Inflammatory macrophage treated with lipopolysaccharide for 4 hours (primary cell): ENCODE measurements around the gene BRF1.

Source experiments
- DNase-seq: peaks from one replicate; pipeline ENCODE4 v3.0.0-alpha.2; 2020

Gene BRF1

DNA sequence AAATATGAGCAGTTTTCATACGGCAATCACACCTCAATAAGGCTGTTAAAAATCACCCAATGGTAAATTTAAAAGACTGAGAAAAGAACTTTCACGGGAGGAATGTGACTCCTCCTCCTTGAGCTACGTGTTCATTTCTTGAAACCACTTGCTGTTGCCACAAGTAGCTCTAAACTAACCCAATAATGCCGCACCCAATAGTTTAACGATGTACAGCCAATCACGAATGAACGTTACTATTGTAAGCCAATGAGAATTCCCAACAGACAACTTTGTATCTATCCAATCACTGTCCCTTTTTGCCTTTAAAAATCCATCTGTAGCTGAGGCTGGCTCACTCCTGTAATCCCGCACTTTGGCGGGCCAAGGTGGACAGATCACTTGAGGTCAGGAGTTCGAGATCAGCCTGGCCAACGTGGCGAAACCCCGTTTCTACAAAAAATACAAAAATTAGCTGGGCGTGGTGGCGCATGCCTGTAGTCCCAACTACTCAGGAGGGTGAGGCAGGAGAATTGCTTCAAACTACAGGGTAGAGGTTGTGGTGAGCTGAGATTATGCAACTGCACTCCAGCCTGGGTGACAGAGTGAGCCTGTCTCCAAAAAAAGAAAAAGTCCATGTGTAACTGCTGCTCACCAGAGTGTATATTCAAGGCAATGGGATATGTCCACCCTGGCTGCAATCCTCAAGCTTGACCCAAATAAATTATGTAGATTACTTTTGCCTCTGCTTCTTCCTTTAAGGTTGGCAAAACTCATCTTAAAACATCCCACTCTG, 76.8 kb downstream of the BRF1 start:
- DNase-seq = no peak

DNA sequence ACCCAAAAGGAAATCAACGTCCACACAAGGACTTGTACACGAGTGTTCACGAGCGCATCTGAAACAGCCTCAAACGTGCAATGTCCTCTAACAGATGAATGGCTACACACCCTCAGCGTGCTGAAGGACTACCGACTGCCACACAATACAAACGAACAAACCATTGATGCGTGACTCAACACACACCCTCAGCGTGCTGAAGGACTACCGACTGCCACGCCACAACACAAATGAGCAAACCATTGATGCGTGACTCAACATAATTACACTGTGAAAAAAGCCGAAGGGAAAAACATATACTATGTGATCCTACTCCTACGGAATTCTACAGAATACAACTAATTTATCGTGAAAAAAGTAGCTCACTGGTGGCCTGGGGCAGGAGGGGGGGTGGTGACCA, 77.5 kb downstream of the BRF1 start:
- no peak for DNase-seq

DNA sequence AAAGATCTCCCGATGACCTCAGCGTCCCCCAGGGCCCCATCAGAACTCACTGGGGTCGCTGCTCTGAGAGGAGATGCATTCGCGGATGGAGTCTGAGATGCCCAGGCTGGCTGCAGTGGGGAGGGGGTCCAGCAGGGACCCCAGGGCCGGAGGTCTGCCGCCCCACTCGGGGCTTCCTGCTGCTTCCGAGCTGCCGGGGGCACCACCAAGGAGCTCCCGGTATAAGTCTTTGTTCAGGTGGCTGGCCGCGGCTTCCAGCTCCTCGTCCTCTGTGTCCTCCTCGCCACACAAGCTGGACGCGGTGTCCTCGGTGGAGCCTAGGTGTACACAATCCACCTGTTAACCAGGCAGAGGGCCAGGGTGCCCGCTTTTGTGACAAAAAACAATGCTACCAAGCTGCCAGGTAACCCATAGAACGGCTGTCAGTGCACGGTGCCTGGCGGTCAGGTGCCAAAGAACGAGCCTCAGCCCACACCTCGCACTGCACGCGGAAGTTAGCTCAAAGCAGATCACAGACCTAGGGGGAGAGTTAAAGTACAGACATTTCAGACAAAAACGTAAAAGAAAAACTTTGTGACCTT, 79.1 kb downstream of the BRF1 start:
- no peak for DNase-seq

DNA sequence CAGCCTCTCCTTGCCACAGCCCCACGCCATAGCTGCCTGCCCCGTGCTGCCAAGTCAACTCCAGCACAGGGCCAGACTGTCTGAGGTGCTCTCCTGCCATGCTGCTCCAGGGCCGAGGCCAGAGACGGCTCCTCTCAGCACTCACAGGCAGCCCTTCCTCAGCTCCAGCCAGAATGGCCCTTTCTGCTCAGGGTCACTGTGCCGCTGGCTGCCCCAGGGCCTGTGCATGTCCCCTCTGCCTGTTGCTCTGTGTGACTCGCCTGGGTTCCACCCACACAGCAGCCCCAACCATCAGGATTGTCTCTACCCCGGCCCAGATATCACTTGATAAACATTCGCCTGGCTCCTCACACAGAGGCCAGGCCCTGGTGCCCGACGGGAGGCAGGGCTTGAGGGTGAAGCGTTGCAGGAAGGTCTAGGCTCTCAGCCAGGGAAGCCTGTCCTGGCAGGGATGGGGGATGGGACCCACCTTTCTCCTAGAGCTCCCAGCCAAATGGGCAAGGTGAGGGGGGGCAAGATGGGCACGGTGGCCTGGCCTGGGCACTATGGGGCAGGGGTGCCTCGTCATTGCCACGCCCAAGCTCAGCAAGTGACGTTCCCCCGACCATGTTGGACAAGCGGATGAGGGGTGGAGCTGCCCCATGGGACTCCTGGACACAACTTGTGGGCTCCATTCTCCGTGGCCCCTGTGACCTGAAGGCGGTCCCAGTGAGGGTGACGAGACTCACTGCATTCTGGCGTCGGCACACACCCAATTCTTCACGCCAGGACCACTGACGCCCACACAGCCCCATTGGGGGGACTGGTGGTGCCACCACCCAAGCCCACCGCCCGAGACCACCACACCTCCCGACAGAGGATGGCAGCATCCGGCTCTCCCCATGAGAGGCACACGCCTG, 79.9 kb downstream of the BRF1 start:
- DNase-seq = no peak

DNA sequence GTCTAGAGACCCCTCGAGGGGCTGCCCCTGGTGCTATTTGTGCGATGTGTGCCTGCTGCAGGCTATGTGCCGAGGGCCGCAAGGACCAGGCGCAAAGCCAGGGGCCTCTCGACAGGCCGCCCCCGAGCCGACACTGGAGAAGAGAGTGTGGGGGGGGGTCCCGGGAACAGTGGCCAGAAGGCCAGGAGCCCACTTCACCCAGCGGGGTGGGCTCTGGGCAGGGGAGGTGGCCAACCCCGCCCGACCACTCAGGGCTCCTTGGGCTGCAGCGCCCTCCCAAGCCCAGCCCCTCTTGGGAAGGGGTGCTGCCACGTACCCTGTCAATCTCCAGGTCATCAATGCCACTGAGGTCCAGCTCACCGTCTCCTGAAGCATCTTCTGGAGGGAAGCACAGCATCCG, 81.0 kb downstream of the BRF1 start:
- DNase-seq = no peak

DNA sequence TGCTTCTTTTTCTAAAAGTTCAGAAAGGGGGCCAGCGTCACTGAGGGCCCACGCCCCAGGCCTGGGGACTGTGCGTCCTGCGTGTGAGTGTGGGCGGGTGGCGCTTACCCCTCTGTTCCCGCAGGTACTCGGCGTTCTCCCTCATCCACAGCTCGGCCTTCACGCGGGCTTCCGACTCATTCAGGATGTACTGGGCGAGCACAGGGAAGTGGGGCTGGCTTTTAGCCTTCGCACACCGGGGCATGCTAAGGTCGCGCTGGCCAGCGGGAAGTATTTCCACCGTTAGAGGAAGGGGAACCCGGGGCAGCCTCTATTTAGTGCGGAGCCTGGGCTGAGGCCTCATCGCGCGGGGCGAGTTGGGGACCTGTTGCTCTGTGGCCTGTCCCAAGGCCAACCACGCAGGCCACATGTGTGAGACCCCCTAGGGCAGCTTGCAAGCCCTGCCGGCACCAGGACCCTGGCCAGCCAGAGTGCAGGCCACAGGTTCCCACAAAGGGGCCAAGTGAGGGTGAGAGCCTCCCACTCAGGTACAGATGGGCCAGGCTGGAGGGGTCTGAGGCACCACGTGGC, 81.7 kb downstream of the BRF1 start:
- DNase-seq = no peak

DNA sequence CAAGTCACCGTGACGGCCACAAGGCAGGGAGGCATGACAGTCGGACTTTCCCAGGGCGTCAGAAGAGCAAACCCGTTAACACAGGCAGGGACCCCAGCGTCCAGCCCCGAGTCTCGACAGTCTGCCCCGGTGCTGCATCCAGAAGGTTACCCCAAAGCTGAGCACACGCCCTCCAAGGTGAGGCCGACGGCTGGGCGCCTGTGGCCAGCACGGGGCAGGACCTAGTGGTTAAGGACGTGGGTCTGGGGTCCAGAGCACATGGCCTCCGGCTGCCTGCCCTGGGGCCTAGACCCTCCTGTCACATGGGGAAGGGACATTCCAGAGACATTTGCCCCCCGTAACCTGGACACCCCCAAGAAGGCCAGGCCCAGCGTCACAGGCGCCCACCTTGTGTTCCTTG, 82.2 kb downstream of the BRF1 start:
- no peak for DNase-seq

DNA sequence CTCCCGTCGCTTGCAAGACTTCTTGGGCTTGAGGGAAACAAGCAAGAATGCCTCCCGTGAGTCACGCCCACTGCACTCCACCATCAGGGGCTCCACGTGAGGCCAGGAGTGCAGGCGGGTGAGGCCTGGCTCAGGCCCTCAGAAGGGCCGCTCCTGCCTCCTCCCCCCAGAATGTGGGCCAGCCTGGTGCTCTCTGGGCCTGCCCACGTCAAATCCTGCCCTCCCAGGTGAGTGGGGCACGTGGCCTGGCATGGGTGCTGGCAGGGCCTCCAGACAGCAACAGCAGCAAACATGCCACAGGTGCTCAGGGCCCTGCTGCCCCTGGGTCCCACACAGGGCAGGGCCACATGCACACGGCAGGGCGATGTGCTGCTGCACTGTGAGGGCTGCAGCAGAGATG, 83.0 kb downstream of the BRF1 start:
- DNase-seq = no peak

DNA sequence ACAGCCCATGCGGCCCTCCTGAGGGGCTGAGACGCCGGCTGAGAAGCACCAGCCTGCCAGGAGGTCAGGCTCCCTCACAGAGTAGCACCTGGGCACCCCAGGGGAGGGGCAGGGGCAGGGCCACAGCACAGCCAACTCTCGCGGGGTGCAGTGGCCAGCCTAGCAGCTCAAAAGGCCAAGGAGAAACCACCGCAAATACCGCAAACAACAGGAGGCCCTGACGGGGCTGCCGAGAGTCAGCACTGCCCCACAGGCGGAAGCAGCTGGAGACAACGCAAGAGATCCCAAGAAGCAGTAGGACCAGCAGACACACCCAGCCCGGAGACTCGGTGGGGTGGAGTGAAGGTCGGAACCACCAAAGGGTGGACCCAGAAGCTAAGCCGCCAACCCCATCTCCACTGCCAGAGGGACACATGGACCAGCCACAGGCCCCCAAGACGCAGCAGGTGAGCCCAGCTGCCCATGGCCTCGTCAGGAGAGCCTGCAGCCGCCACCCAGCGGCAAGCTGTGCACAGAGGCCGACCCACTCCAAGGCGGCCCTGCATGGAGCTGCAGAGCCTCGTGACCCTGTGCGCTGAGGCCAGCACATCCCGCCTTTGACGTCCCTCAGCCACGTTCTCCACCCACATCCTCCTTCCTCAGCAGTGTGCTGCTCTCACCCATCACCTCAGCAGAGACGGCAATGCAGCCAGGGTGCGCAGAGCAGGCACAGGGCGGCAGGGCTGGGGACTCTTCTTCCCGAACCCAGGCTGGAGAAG, 84.1 kb downstream of the BRF1 start:
- no peak for DNase-seq

DNA sequence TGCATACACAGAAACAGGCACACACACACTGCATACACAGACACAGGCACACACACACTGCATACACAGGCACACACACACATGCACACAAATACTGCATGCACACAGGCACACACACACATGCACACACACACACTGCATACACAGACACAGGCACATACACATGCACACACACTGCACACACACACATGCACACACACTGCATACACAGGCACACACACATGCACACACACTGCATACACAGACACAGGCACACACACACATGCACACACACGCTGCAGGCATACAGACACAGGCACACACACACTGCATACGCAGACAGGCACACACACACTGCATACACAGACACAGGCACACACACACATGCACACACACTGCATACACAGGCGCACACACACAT, 85.2 kb downstream of the BRF1 start:
- no peak for DNase-seq

DNA sequence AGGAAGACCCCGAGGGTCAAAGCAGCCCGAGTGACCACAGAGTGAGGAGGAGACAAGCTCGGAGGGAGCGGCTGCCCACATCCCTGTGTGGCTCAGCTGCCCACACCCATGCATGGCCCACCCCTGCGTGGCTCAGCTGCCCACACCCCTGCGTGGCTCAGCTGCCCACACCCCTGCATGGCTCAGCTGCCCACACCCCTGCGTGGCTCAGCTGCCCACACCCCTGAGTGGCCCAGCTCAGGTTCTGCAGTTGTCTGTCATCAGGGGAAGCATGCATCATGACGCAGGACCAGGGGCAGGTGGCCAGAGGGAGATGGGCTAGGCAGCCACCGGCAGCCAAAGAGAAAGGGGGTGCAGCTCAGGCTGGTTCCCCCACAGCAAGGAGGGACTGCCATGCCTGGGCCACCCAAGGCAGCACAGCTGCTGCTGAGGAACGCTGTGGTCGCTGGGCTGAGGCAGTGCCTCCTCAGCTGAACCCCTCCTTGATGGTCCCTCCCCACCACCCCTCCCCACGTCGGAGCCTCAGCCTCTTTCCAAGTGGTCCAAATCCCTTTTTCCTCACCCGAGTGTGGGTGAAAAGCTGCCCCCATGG, 86.4 kb downstream of the BRF1 start:
- no peak for DNase-seq

DNA sequence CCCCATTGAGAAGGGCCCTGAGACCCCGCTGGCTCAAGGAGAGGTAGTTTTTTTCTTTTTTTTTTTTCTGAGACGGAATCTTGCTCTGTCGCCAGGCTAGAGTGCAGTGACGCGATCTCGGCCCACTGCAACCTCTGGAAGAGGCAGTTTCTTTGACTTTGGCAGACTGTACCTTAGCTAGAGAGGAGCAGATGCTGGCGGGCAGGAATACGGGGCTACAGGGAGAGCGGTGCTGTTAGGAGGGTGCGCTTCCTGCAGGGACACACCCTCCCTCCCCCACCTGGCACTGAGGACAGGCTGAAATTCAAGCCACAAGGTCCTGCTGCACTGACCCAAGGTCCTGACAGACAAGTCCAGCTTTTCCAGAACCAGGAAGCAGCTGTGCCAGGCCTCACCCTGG, 87.4 kb downstream of the BRF1 start:
- DNase-seq = no peak

DNA sequence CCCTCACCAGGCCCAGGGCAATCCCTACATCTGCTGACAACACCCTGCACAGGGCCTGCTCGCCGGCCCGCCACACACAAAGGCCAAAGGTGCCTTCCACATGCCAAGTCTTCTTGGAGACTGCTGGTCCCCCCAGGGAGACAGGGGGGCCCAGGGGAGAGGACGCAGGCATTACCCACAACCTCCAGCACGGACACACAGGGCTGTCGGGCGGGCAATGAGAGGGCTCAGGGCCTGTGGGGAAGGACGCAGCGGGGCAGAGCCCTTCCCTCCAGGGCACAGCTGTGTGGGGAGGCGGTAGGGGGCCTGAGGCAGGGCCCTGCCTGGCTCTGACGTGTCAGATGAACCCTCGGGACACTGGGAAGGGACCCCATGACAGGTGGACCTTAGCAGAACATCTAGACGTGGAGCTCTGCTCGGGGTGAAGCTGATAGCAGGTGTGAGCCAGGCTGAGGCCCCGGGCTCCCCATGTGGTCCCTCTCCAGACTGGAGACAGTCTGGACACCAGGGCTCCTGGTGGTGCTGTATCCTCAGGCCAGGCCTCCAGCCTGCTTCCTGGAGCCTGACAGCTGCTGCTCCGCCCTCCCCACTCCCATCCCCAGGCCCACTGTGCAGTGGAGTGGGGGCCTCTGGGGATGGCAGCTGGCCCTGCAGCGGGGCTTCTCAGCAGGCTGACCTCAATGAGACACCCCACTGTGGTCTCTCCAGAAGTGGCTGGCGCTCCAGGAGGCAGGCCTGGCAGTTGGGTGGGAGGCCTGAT, 88.1 kb downstream of the BRF1 start:
- no peak for DNase-seq

DNA sequence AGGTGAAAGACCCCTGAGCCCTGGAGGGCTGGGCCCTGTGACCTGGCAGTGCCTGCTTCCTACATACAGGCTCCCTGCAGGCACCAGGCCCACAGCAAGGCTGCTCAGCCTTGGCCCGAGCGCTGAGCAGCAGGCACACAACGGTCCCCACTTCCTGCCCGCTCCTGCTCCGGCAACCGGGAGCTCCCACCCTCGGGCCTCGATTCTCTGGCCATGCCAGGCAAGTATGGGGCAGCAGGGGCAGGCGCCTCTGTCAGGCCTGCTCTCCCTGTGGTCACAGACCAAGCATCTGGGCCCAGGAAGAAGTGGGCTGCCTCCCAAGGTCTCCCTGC, 89.1 kb downstream of the BRF1 start:
- no peak for DNase-seq

DNA sequence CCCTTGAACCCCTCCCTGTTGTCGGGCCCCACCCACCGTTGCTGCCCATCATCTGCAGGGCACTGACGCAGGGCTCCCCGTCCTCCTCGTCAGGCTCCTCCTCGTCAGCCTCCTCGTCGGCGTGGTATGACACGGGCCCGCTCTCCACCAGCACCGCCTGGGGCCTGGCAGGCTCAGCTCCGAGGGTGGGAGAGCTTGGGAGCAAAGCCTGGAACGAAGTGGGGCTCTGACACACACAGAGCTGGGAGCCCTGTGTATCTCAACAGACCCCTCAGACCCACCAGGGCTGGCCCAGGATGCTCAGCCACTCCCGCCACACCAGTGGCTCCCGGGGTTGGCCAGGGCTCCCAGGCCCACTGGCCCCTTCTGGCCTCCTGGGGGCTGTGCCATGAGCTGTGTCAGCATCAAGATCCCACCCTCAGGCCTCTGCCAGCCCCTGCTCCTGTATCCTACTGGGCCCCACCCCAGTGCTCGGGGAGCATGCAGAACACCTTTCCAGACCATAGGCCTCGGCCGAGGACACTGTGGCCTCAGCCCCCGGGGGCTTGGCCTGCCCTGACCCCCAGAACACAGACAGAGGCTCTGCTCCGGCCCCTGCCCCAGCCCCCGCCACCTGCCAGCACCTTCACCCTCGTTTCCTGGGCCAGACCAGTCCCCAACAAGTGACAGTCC, 89.6 kb downstream of the BRF1 start:
- DNase-seq = no peak

DNA sequence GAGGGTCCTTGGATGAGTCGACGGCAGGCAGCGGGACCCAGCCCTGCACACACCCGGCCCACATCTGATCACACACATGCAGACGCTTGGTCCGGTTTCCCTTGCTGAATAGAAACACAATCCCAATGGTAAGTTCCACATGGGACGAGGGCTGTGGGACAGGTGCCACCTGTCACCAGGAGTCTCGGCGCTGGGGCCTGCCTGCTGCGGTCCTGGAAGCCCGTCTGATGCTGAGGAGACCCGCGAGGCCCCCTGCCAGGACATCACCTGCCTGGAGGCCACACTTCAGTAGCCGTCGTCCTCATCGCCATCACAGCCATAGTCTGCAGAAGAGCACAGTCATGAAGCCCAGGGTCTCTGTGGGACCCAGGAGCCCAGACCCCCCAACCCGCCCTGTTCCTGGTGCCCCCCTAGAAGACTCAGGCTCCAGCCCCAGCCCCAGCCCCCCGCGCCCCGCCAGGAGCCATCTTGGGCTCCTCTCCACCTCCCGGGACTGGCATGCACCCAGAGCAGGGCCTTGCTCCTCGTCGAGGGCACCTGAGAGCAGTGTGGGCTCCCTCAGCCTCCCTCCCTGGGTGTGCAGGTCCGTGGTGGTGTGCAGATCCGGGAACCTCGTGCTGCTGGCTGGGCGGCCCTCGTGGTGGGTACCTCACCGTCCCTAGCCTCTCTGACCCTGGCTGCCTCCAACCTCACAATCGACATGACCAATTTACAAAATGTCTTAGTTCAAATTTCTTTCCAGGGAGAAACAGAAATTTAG, 90.4 kb downstream of the BRF1 start:
- DNase-seq = no peak

DNA sequence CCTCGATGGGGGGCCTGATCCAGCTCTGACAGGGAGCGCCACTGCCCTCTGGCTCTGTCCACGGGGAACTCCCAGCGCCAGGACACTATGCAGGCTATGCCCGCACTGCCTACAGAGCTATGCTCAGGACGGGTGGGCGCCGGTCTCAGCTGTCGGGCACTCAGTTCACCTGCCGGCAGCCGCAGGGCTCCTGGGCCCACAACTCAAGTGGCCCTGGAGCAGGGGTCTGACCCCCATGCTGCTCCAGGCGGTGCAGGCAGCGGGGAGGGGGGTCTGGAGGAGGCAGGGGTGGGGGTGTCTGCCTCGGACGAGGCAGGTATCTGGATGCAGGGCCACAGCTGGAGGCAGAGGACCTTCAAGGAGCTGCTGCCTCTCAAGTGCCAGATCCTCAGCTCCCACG, 91.2 kb downstream of the BRF1 start:
- DNase-seq = no peak

DNA sequence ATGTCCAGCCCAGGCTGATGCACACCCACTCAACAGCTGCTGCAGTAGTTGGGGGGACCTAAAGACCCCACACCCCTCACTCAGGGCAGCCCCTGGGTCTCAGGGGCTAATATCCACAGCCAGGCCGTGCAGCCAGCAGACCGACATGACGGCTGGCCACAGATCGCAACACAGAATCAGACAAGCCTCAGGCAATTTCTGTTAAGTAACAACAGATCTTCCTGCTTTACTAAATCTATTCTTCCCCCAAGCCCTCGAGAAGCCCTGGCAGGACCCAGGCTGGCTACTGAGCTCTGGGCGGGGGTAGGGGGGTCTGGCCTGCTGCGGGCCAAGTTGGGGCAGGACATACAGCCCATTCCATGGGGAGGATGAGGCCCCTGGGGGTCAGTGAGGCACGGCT, 91.7 kb downstream of the BRF1 start:
- no peak for DNase-seq

DNA sequence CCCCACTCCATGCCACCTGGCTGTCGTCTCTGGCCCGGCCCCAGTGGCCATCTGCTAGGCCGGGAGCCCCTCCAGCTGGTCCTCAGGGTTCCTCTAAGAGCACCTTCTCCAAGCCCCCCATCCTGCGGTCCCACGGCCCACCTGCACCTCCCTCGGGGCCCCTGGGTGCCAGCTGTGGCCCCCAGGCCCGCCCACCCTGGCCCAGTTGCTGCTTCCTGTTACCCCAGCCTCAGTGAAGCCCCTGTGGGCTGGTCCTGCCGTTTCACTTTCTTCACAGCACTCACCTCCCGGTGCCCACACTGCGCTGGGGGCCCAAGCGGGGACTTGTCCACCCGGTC, 92.1 kb downstream of the BRF1 start:
- DNase-seq = no peak

DNA sequence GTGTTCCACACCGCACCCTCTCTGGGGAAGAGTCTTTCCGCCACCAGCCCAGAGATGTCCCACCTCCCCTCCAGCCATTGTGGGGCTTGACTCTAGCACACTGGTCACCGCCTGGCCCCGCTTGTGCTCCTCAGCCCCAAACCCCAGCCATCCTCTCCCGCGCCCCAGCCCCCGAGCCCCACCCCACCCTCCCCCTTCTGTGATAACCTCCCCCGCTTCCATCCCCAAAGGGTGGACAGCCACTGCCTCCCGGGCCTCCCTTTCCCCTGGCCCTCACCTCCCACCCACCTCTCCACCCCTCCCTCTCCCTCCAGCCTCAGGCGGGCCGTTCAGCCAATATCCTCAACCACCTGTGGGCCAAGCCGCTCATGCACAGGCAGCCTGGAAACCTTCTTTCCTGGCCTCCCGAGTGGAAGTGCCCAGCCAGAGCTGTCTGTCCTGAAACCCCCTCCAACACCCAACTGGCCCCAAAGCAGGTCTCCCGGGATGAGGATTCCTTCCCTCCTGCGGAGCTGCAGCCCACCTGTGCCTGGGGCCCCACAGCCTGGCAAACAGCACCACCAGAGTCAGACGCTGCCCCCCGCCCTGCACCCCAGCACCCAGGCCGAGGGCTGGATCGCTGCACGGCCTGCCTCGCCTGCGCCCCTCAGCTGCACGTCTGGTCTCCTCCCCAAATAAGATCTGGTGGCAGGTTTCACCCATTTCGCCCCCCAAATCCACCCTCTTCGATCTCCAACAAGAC, 92.6 kb downstream of the BRF1 start:
- DNase-seq = no peak
